ENCODE data around the gene VWA2.

Gene VWA2

GRCh38 chr10:114303556-114303955, 64.5 kb downstream of the VWA2 start:
- DNase-seq: no peak

GRCh38 chr10:114304017-114304570, 65.0 kb downstream of the VWA2 start:
- DNase-seq: peak; percentile 75

- peak; percentile 33 for DNase-seq
Observed at GRCh38 chr10:114304571-114305421, 65.7 kb downstream of the VWA2 start.

GRCh38 chr10:114305521-114305925, 66.5 kb downstream of the VWA2 start:
- no peak for DNase-seq

- DNase-seq: no peak
Observed at GRCh38 chr10:114306116-114306973, 67.3 kb downstream of the VWA2 start.

GRCh38 chr10:114307731-114308130, 68.7 kb downstream of the VWA2 start:
- no peak for DNase-seq

GRCh38 chr10:114308531-114309363, 69.7 kb downstream of the VWA2 start:
- DNase-seq: peak; percentile 16

- DNase-seq: no peak
Observed at GRCh38 chr10:114309364-114309651, 70.3 kb downstream of the VWA2 start.

- no peak for DNase-seq
Observed at GRCh38 chr10:114310346-114310745, 71.3 kb downstream of the VWA2 start.

GRCh38 chr10:114311023-114311422, 72.0 kb downstream of the VWA2 start:
- no peak for DNase-seq

- no peak for DNase-seq
Observed at GRCh38 chr10:114311496-114312209, 72.6 kb downstream of the VWA2 start.

GRCh38 chr10:114313139-114313538, 74.1 kb downstream of the VWA2 start:
- no peak for DNase-seq

GRCh38 chr10:114313866-114314265, 74.8 kb downstream of the VWA2 start:
- no peak for DNase-seq

- no peak for DNase-seq
Observed at GRCh38 chr10:114315566-114316420, 76.7 kb downstream of the VWA2 start.

- DNase-seq: no peak
Observed at GRCh38 chr10:114316744-114317143, 77.7 kb downstream of the VWA2 start.

- no peak for DNase-seq
Observed at GRCh38 chr10:114319406-114320248, 80.6 kb downstream of the VWA2 start.

GRCh38 chr10:114320249-114321116, 81.4 kb downstream of the VWA2 start:
- DNase-seq: no peak

GRCh38 chr10:114322344-114322743, 83.3 kb downstream of the VWA2 start:
- DNase-seq: no peak

GRCh38 chr10:114323023-114323422, 84.0 kb downstream of the VWA2 start:
- DNase-seq: no peak

All from NCI-H1092 treated with DMSO at 0.1 percent for 48 hours (cell line).